ENCODE measurements around the gene BLTP3B.

GRCh38 chr12:100165356-100165755 lies 22.7 kb upstream of the BLTP3B start:
- no peak for TF ChIP-seq CTCF (IDR thresholded peaks at IDR 0.05)
- no peak for TF ChIP-seq ZFX (IDR thresholded peaks at IDR 0.05; ENCODE audit: borderline replicate concordance)

Measured in 22Rv1 (cell line).